SK-N-SH (cell line): ENCODE data around the gene C8G.

Source experiments
- EZH2phosphoT487 ChIP-seq: fragments of 200-600 bp; sonication (generic); IDR thresholded peaks from 2 replicates; pipeline ENCODE4 v1.6.1; 2017; ENCODE audit warnings: low read depth, mixed run types, mild to moderate bottlenecking, antibody characterized with exemption, moderate library complexity, borderline replicate concordance
- RAD21 ChIP-seq: IDR thresholded peaks from 2 replicates; pipeline ENCODE4 v1.6.1; 2012; ENCODE audit warnings: mild to moderate bottlenecking, low read length
- TF ChIP-seq, protein P1 (sequence below): fragments of 200-600 bp; sonication (generic); IDR thresholded peaks from 2 replicates; pipeline ENCODE4 v1.6.1; 2017; ENCODE audit warnings: antibody characterized with exemption, mild to moderate bottlenecking, moderate library complexity

DNA sequence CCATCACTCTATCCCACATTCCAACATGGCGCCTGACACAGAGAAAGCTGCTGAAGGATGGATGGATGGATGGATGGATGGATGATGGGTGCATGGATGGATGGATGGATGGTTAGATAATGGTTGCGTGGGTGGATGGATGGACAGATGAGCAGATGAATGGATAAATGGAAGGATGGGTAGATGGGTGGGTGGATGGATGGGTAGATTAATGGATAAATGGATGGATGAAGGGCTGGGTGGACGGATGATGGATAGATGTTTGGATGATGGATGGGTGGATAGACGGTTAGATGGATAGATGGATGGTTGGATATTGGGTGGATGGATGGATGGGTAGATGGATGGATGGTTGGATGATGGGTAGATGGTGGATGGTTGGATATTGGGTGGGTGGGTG lies 11.6 kb downstream of the C8G start:
- TF ChIP-seq, protein P1, sequence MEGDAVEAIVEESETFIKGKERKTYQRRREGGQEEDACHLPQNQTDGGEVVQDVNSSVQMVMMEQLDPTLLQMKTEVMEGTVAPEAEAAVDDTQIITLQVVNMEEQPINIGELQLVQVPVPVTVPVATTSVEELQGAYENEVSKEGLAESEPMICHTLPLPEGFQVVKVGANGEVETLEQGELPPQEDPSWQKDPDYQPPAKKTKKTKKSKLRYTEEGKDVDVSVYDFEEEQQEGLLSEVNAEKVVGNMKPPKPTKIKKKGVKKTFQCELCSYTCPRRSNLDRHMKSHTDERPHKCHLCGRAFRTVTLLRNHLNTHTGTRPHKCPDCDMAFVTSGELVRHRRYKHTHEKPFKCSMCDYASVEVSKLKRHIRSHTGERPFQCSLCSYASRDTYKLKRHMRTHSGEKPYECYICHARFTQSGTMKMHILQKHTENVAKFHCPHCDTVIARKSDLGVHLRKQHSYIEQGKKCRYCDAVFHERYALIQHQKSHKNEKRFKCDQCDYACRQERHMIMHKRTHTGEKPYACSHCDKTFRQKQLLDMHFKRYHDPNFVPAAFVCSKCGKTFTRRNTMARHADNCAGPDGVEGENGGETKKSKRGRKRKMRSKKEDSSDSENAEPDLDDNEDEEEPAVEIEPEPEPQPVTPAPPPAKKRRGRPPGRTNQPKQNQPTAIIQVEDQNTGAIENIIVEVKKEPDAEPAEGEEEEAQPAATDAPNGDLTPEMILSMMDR, result no peak
- TF ChIP-seq RAD21 (no peak), EZH2phosphoT487 (no peak)
